ENCODE results near the gene SNTA1.

GRCh38 chr20:33408313-33408712, 35.2 kb downstream of the SNTA1 start:
- TF ChIP-seq, protein P1, sequence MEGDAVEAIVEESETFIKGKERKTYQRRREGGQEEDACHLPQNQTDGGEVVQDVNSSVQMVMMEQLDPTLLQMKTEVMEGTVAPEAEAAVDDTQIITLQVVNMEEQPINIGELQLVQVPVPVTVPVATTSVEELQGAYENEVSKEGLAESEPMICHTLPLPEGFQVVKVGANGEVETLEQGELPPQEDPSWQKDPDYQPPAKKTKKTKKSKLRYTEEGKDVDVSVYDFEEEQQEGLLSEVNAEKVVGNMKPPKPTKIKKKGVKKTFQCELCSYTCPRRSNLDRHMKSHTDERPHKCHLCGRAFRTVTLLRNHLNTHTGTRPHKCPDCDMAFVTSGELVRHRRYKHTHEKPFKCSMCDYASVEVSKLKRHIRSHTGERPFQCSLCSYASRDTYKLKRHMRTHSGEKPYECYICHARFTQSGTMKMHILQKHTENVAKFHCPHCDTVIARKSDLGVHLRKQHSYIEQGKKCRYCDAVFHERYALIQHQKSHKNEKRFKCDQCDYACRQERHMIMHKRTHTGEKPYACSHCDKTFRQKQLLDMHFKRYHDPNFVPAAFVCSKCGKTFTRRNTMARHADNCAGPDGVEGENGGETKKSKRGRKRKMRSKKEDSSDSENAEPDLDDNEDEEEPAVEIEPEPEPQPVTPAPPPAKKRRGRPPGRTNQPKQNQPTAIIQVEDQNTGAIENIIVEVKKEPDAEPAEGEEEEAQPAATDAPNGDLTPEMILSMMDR (IDR thresholded peaks at IDR 0.05; ENCODE audit: low read length), result no peak
- TF ChIP-seq EZH2 (IDR thresholded peaks at IDR 0.05; ENCODE audit: borderline replicate concordance, low read length), result no peak
